Umbilical cord (tissue), 2 donors: ENCODE measurements around the gene PER1. TPM values are rescaled to one million over a fixed set of nuclear protein-coding genes. Genes with fewer than 3 reads are reported as not detected.

ENCODE experiments used
- DNase-seq: peaks from one replicate; pipeline ENCODE4 v3.0.0-alpha.2; 2015; ENCODE audit warnings: low spot score
- total RNA-seq: library from RNA; depleted of rRNA; stranded (reverse); fragments of >200 nt; gene quantifications from one replicate; pipeline ENCODE4 v1.2.3, GENCODE V29; 2014; ENCODE audit warnings: low replicate concordance; ENCODE audit not compliant: insufficient read depth

The PER1 gene
- total RNA-seq, 1 donor from 2014 or later, result 26.7 TPM

GRCh38 chr17:8091033-8091687 is 61.0 kb downstream of the PER1 start:
- no peak for DNase-seq

Other genes starting within 250 kb of the PER1 start
- 2.6 TPM for gene RNF227, start 236.1 kb downstream of the PER1 start, total RNA-seq
- 1.7 TPM for gene KCNAB3, start 222.5 kb downstream of the PER1 start, total RNA-seq
- 3.6 TPM for gene TRAPPC1, start 220.5 kb downstream of the PER1 start, total RNA-seq
- gene CNTROB, start 220.2 kb downstream of the PER1 start, total RNA-seq, result 10.8 TPM
- gene GUCY2D, start 149.8 kb downstream of the PER1 start, total RNA-seq, result 0.72 TPM
- not detected for gene ALOX15B, start 113.3 kb downstream of the PER1 start, total RNA-seq
- not detected for gene ALOX12B, start 64.7 kb downstream of the PER1 start, total RNA-seq
- not detected for gene ALOXE3, start 33.9 kb downstream of the PER1 start, total RNA-seq
- gene HES7, start 28.3 kb downstream of the PER1 start, total RNA-seq, result not detected
- 2.6 TPM for gene VAMP2, start 10.5 kb upstream of the PER1 start, total RNA-seq
- 30.6 TPM for gene TMEM107, start 24.0 kb upstream of the PER1 start, total RNA-seq
- gene BORCS6, start 37.8 kb upstream of the PER1 start, total RNA-seq, result 4.3 TPM
- gene AURKB, start 58.2 kb upstream of the PER1 start, total RNA-seq, result 6.7 TPM
- 7.9 TPM for gene CTC1, start 95.7 kb upstream of the PER1 start, total RNA-seq
- gene PFAS, start 96.9 kb upstream of the PER1 start, total RNA-seq, result 6.0 TPM
- gene RANGRF, start 136.3 kb upstream of the PER1 start, total RNA-seq, result 8.4 TPM
- gene SLC25A35, start 143.0 kb upstream of the PER1 start, total RNA-seq, result 0.24 TPM
- 4.6 TPM for gene ARHGEF15, start 157.8 kb upstream of the PER1 start, total RNA-seq
- gene ODF4, start 187.4 kb upstream of the PER1 start, total RNA-seq, result not detected
- 3,035 TPM for gene RPL26, start 230.8 kb upstream of the PER1 start, total RNA-seq
- not detected for gene RNF222, start 245.4 kb upstream of the PER1 start, total RNA-seq